Endodermal cell (in vitro differentiated cells): ENCODE results near the gene FBXW4. TPM values are rescaled to one million over a fixed set of nuclear protein-coding genes. Genes with fewer than 3 reads are reported as not detected.

Experiments used
- DNase-seq: peaks from one replicate; pipeline ENCODE4 v3.0.0-alpha.2; 2017
- H3K27ac ChIP-seq: 2 replicates; pipeline ENCODE4 v1.5.1; 2013; ENCODE audit warnings: mild to moderate bottlenecking, low read depth, low read length, moderate library complexity
- H3K27me3 ChIP-seq: 2 replicates; pipeline ENCODE4 v1.6.1; 2013; ENCODE audit warnings: mild to moderate bottlenecking, low read length, moderate library complexity; ENCODE audit not compliant: insufficient read depth, control insufficient read depth, poor library complexity, severe bottlenecking
- H3K36me3 ChIP-seq: 2 replicates; pipeline ENCODE4 v1.7.0; 2013; ENCODE audit warnings: mild to moderate bottlenecking, low read length, moderate library complexity; ENCODE audit not compliant: control insufficient read depth, insufficient read depth
- H3K4me1 ChIP-seq: one replicate; pipeline ENCODE4 v1.7.0; 2013; ENCODE audit warnings: low read length; ENCODE audit not compliant: control insufficient read depth, insufficient read depth
- H3K4me3 ChIP-seq: 2 replicates; pipeline ENCODE4 v1.5.1; 2013; ENCODE audit warnings: mild to moderate bottlenecking, low read length, moderate library complexity
- H3K9ac ChIP-seq: 2 replicates; pipeline ENCODE4 v1.6.1; 2013; ENCODE audit warnings: mild to moderate bottlenecking, low read length, moderate library complexity; ENCODE audit not compliant: poor library complexity, severe bottlenecking; ENCODE audit errors: extremely low read depth
- H3K9me3 ChIP-seq: 2 replicates; pipeline ENCODE4 v1.6.1; 2013; ENCODE audit warnings: mild to moderate bottlenecking, low read length, moderate library complexity; ENCODE audit not compliant: control insufficient read depth
- H3K27ac Mint-ChIP-seq: 2 replicates; pipeline ENCODE4 v1.8.0; 2020; ENCODE audit warnings: mixed read lengths
- H3K27me3 Mint-ChIP-seq: 2 replicates; pipeline ENCODE4 v1.8.0; 2021; ENCODE audit warnings: mild to moderate bottlenecking, mixed read lengths; ENCODE audit not compliant: insufficient read depth
- H3K36me3 Mint-ChIP-seq: 2 replicates; pipeline ENCODE4 v1.8.0; 2020; ENCODE audit warnings: low read depth, mixed read lengths
- H3K4me1 Mint-ChIP-seq: 2 replicates; pipeline ENCODE4 v1.8.0; 2020; ENCODE audit warnings: mixed read lengths
- H3K4me3 Mint-ChIP-seq: 2 replicates; pipeline ENCODE4 v1.8.0; 2020; ENCODE audit warnings: mild to moderate bottlenecking, moderate library complexity, mixed read lengths
- H3K9me3 Mint-ChIP-seq: 2 replicates; pipeline ENCODE4 v1.8.0; 2020; ENCODE audit warnings: mild to moderate bottlenecking, mixed read lengths
- CTCF ChIP-seq: fragments of 200-600 bp; sonication (generic); conservative IDR thresholded peaks from 2 replicates; pipeline ENCODE4 v1.5.0; 2021; ENCODE audit warnings: antibody characterized with exemption, mild to moderate bottlenecking
- WGBS, 2 experiments: methylation state at CpG; one replicate each; pipeline versions ENCODE4 v1.1.5 to v1.1.7; 2013; ENCODE audit warnings: missing lambda C conversion rate in 2 of 2, mixed read lengths in 1 of 2; ENCODE audit not compliant: insufficient coverage in 1 of 2, insufficient read length in 1 of 2; 5-methylcytosine and 5-hydroxymethylcytosine counted together
- total RNA-seq, 2 donors: library from RNA; stranded (reverse); fragmentation: NEBNext Ultra II Directional in 1 of 2; extraction: Animal tissue kit (Norgen Biotek cat#: 25700) in 1 of 2; gene quantifications; 2 replicates in 1 of 2; 3 replicates in 1 of 2; pipeline ENCODE4 v1.2.1, GENCODE V29; 2021

The FBXW4 gene
- total RNA-seq, 2 donors from 2014 or later, result 63.8 to 70.9 TPM

- 89 to 97% methylated on average over 6 of the region's 6 CpGs for WGBS, 2 experiments
- H3K27me3 ChIP-seq, result no peaks in the 10 kb centered on the region
- peaks cover 43% of the 10 kb centered on the region for H3K36me3 ChIP-seq
- no peak overlapping the region for H3K4me3 Mint-ChIP-seq
- H3K9ac ChIP-seq, result no peak overlapping the region
- peaks cover 7% of the 10 kb centered on the region for H3K9me3 ChIP-seq
- H3K4me3 ChIP-seq, result no peak overlapping the region
- no peak for DNase-seq
- H3K27me3 Mint-ChIP-seq, result no peaks in the 10 kb centered on the region
- H3K9me3 Mint-ChIP-seq, result no peaks in the 10 kb centered on the region
- no peak for TF ChIP-seq CTCF
- H3K27ac Mint-ChIP-seq, result no peak overlapping the region
- no peak overlapping the region for H3K27ac ChIP-seq
- peaks cover 47% of the 10 kb centered on the region for H3K36me3 Mint-ChIP-seq
- H3K4me1 ChIP-seq, result peaks cover 29% of the 10 kb centered on the region
- H3K4me1 Mint-ChIP-seq, result peaks cover 36% of the 10 kb centered on the region
Observed at GRCh38 chr10:101619983-101620382, 75.0 kb downstream of the FBXW4 start.

DNA sequence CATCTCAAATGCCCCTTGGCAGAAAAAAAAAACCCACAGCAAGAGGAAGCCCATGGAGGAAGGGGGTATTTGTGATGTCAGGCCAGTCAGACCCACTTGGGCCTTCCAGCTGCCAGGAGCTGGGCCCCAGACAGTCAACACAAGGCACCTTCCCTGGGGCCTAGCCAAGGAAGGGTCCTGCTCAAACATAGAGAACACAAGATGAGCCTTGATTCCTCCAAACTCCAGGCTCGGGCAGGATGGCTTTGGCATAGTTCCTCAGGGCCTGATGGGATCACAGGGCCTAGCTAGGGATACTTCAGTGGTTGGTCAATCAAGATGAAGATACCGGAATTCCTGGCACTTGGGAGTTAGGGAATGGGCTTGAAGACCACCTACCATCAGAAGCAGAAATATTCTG lies 76.1 kb downstream of the FBXW4 start:
- H3K27ac Mint-ChIP-seq, result peak overlapping the region; percentile 55
- no peaks in the 10 kb centered on the region for H3K9me3 Mint-ChIP-seq
- Histone ChIP-seq H3K27me3 (no peaks in the 10 kb centered on the region), H3K4me1 (peaks cover 38% of the 10 kb centered on the region), H3K36me3 (peaks cover 36% of the 10 kb centered on the region), H3K27ac (no peak overlapping the region), H3K4me3 (no peak overlapping the region), H3K9ac (no peak overlapping the region), H3K9me3 (peaks cover 6% of the 10 kb centered on the region)
- peaks cover 48% of the 10 kb centered on the region for H3K4me1 Mint-ChIP-seq
- TF ChIP-seq CTCF, result no peak
- 96 to 100% methylated on average over 1 to 2 of the region's 2 CpGs for WGBS, 2 experiments
- no peak overlapping the region for H3K4me3 Mint-ChIP-seq
- H3K36me3 Mint-ChIP-seq, result peaks cover 35% of the 10 kb centered on the region
- H3K27me3 Mint-ChIP-seq, result no peaks in the 10 kb centered on the region
- no peak for DNase-seq

- H3K27me3 ChIP-seq, result no peaks in the 10 kb centered on the region
- H3K4me3 Mint-ChIP-seq, result no peak overlapping the region
Observed at GRCh38 chr10:101617824-101618568, 77.0 kb downstream of the FBXW4 start.

More at GRCh38 chr10:101617824-101618568, 77.0 kb downstream of the FBXW4 start:
- Mint-ChIP-seq H3K27me3 (no peaks in the 10 kb centered on the region), H3K4me1 (peaks cover 49% of the 10 kb centered on the region), H3K9me3 (no peaks in the 10 kb centered on the region), H3K36me3 (peaks cover 29% of the 10 kb centered on the region), H3K27ac (peak overlapping the region; percentile 85)
- WGBS, 2 experiments, result 88 to 91% methylated on average over 4 of the region's 4 CpGs
- no peaks in the 10 kb centered on the region for H3K9me3 ChIP-seq
- no peak overlapping the region for H3K4me3 ChIP-seq
- no peak for DNase-seq
- no peak for TF ChIP-seq CTCF
- peaks cover 27% of the 10 kb centered on the region for H3K36me3 ChIP-seq
- H3K27ac ChIP-seq, result no peak overlapping the region
- no peak overlapping the region for H3K9ac ChIP-seq
- H3K4me1 ChIP-seq, result peaks cover 40% of the 10 kb centered on the region
